Activated naive CD8-positive, alpha-beta T cell (primary cell): ENCODE results near the gene GNAT1.

ENCODE experiments used
- H3K27ac Mint-ChIP-seq: one replicate; pipeline ENCODE4 v1.8.0; 2021; ENCODE audit warnings: mixed read lengths
- H3K27me3 Mint-ChIP-seq: one replicate; pipeline ENCODE4 v1.8.0; 2021; ENCODE audit warnings: mixed read lengths
- H3K36me3 Mint-ChIP-seq: one replicate; pipeline ENCODE4 v1.8.0; 2021; ENCODE audit warnings: mixed read lengths
- H3K4me1 Mint-ChIP-seq: one replicate; pipeline ENCODE4 v1.8.0; 2021; ENCODE audit warnings: low read depth, mixed read lengths
- H3K4me3 Mint-ChIP-seq: one replicate; pipeline ENCODE4 v1.8.0; 2021; ENCODE audit warnings: mild to moderate bottlenecking, mixed read lengths
- H3K9me3 Mint-ChIP-seq: one replicate; pipeline ENCODE4 v1.8.0; 2021; ENCODE audit warnings: low read depth, mixed read lengths

Gene GNAT1

DNA sequence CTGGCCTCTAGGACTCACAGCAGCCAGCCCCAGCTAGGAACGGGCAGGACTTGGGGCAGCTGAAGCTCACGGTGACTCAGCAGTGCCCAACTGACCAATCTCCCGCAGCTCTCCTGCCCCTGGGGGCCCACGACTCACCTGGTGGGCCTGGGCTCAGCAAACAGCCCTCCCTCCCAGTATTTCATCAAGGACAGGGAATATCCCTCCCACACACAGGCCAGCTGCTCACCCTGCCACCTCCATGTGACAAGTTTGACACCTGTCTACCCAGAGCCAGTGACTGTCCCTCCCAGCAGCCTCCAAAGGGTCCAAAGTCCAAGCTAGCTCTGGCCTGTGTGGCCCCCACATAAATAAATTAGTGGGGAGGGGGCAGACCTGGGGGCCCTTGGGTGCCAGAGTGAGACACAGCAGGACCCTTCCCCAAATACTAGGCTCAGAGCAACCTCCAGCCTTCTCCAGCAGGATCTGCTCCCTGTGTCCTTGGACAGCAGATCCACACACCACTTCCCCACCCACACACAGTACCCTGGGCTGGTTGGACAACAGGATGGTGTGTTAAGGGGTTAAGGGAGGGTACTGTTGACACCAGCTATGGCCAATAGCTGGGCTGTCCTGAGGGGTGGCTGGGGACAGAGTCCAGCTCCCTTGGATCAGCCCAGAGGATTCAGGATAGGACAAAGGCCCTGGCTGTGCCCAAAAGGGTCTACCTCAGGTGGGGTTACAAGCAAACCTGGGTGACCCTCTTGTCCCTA, 4.3 kb downstream of the GNAT1 start:
- no peak overlapping the region for H3K27ac Mint-ChIP-seq
- peaks cover 15% of the 10 kb centered on the region for H3K4me1 Mint-ChIP-seq
- no peaks in the 10 kb centered on the region for H3K9me3 Mint-ChIP-seq
- H3K27me3 Mint-ChIP-seq = peaks cover 3% of the 10 kb centered on the region
- no peak overlapping the region for H3K4me3 Mint-ChIP-seq
- no peaks in the 10 kb centered on the region for H3K36me3 Mint-ChIP-seq

DNA sequence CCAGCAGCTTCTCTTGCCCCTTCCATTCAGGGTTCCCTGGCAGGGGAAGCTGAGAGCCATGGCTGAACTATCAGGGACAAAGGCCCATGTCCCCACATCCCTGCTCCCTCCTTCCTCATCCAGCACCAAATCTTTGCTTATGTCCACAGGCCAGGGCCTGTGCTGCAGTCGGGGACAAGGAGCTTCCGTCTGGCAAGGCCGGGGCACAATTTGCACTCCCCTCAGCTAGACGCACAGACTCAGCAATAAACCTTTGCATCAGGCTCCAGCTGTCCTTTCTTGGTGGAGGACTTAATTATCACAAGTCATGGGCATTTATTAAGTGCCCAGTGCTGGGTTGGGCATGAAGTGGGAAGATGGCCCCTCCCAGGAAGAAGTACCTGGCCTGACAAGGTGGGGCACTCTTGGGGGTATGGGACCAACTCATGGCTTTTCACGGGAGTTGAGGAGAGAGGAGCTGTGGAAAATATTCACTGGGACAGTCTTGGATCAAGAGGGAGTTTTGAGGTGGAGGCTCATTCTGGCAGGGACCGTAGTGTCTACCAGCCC, 4.9 kb downstream of the GNAT1 start:
- Mint-ChIP-seq H3K4me1 (peaks cover 15% of the 10 kb centered on the region), H3K4me3 (no peak overlapping the region), H3K27me3 (peaks cover 9% of the 10 kb centered on the region), H3K9me3 (no peaks in the 10 kb centered on the region), H3K27ac (no peak overlapping the region), H3K36me3 (no peaks in the 10 kb centered on the region)

DNA sequence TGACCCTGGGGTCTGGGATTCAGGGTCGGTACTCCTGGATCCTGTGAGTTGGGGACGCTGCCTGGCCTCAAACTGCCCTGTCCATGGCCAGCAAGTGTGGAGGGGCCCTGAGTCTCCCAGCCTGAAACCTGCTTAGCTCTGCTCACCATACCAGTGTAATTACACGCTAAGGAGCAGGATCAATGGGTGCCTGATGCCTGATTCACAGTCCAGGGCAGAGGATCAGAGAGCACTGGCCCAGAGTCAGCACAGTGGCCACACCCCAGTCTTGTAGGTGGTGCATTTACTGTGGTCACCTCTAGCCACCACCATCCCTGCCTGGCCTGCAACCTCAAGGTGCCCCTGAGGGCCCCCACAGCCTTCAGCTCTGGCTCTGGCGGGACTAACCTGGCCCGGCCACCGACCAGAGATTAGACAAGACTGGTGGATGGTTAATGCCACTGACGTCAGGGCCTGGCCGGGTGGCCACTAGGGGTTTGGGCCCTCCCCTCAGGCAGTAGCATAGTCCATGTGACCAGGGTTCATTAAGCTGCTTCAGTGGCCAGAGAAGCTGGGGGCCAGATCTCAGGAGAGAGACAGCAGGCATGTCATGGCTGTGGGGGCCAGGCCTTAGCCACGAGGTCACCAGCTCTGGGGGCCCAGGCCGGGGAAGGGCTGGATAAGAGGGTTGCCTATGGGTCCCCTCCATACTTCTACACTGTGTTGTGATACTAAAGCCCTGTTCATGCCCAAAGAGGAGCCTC, 10.3 kb downstream of the GNAT1 start:
- no peaks in the 10 kb centered on the region for H3K36me3 Mint-ChIP-seq

DNA sequence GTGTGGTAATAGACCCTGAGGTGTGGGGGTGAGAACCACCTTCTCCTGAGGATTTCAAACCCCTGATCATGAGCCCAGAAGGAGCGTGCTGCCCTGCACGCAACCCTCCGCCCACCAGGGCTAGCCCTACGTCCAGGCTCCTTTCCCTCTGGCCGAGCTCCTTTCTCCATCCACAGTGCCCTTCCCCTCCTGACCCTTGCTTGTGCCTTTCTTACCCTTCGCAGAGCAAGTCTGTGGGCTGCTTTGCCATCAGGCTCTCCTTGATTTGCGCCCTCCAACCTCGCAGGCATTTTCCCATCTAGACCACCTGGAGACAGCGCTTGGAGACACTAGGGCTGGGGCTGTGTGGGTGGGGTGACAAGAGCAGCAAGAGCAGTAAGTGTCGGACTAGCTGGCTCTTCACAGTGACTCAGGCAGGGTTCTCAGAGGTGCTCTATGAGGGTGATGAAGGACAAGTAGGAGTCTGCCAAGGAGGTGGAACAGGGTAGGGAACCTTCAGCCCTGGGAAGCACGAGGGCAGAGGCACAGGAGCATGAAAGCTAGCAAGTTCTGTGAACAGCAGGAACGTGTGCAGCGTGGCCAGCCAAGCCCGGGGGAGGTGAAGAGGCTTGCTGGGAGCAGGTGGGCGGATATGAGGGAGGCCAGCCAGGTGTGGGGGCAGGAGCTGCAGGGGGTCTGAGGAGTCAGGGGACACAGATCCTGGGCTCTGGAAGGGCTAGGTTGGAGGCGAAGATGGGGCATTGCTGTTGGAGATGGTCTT, 11.1 kb downstream of the GNAT1 start:
- Mint-ChIP-seq H3K27ac (no peak overlapping the region), H3K4me1 (peaks cover 2% of the 10 kb centered on the region), H3K9me3 (no peaks in the 10 kb centered on the region), H3K36me3 (no peaks in the 10 kb centered on the region), H3K4me3 (no peak overlapping the region), H3K27me3 (peaks cover 18% of the 10 kb centered on the region)

More for the DNA sequence above, 10.3 kb downstream of the GNAT1 start:
- peaks cover 18% of the 10 kb centered on the region for H3K27me3 Mint-ChIP-seq
- H3K9me3 Mint-ChIP-seq = no peaks in the 10 kb centered on the region
- H3K27ac Mint-ChIP-seq = no peak overlapping the region
- H3K4me1 Mint-ChIP-seq = peaks cover 2% of the 10 kb centered on the region
- H3K4me3 Mint-ChIP-seq = no peak overlapping the region

DNA sequence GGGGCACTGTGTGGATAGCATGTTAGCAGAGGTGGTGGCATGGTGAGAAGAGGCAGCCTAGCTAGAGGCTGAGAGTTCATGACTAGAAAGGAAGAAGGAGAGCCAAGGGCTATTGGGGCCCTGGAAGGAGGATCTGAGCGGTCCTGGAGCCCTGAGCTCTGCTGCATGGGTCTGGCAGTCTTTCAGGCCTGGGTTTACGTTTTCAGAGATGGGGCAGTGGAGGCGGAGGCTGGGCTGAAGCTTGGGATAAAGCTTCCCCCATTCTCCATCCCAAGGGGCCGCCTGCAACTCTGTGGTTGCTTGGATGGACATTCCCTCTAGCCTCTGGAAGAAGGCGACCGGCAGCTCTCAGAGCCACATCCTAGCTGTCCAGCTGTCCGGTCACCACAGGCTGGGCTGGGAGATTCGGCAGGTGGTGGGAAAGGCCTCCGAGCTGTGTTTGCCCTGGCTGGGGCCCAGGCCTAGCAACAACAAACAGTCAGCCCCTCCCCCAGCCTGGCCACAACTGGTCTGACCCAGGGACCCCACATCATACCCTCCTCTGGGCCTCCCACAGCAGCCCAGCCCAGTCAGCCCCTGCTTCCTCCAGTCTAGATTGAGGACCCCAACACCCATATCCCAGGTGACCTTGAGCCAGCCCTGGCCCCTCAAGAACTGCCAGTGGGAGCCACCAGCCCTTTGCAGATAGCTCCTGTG, 11.9 kb downstream of the GNAT1 start:
- H3K27ac Mint-ChIP-seq = no peak overlapping the region
- no peaks in the 10 kb centered on the region for H3K36me3 Mint-ChIP-seq
- H3K4me1 Mint-ChIP-seq = peaks cover 2% of the 10 kb centered on the region
- no peak overlapping the region for H3K4me3 Mint-ChIP-seq
- no peaks in the 10 kb centered on the region for H3K9me3 Mint-ChIP-seq
- H3K27me3 Mint-ChIP-seq = peaks cover 18% of the 10 kb centered on the region

DNA sequence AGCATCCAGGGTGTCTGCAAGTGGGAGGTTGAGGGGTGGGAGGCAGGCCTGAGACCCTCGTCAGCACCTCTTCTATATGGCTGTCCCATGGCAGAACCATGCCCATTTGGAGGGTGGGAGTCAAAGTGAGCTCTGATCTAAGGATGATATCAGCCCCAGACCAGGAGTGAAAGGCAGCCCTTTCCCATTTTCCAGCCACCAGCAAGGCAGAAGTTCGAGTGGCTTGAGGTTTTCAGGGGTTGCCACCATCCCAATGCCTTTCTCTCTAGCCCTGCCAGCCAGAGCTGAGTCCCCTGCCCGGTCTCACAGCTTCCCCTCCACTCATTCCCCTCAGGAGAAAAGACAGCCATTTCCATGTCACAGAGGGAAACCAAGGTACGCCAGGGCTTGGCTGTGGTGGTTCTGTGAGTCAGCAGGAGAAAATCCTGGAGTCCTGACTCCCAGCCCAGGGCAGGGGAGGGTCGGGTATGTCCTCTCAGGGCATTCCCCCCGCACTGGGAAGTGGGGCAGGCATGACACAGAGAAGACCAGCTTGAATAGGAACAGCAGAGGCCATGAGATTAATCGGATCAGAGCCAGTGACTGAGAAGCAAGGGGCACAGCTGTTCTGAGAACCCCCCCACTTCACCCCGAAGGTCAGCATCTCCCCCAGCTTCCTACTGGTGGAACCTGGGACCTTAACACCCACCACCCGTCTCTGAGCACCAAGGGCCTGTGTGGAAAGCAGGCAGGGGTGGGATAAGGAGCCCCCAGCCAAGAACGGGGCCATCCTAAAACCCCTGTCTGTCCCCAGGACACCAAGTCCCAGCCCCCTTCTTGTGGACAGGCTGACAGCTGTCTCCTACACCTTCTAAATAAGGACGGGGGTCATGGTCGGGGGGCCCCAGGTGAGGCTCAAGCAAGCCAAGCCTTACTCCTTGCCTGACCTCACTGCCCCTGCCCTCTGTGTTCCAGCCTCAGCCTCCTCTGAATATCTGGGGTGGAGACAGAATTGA, 12.7 kb downstream of the GNAT1 start:
- H3K27me3 Mint-ChIP-seq = peaks cover 18% of the 10 kb centered on the region
- no peaks in the 10 kb centered on the region for H3K36me3 Mint-ChIP-seq
- H3K9me3 Mint-ChIP-seq = no peaks in the 10 kb centered on the region
- no peak overlapping the region for H3K4me3 Mint-ChIP-seq
- peaks cover 2% of the 10 kb centered on the region for H3K4me1 Mint-ChIP-seq
- no peak overlapping the region for H3K27ac Mint-ChIP-seq

DNA sequence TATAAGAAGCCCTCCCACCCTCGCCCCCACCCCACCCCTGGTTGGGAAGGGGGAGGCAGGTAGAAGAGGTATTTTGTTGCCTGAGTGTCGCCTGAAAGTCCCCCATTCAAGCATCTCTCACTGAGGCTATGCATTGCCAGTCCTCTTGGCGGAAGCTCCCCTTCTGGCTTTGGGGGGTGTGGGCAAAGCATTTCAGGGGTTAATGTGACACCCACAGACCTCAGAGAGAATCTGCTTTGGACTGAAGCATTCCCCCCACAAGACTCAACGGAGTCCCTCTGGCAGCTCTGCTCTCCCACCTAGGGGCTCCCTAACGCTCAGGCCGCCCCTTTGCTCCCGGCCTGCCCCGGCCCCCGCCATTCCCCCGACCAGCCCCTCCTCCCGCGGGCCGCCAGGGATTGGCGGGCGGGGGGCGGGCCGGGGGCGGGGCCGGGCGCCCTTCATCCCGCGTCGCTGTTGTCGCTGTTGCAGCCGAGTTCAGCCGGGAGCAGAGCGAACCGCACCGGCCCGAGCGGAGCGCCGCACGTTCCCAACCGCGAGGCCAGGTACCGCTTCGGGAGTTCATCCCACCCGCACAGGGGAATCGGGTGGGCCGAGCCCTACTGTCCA, 13.5 kb downstream of the GNAT1 start, which contains the start of gene SLC38A3:
TSS of gene SLC38A3 (plus strand) at position 468 of the 609 bp plus-strand sequence. CDS start 8,929 bp downstream, outside the sequence.
- H3K9me3 Mint-ChIP-seq = no peaks in the 10 kb centered on the region
- H3K36me3 Mint-ChIP-seq = no peaks in the 10 kb centered on the region
- peaks cover 2% of the 10 kb centered on the region for H3K4me1 Mint-ChIP-seq
- no peak within 1 kb of the TSS for H3K27ac Mint-ChIP-seq
- peak within 1 kb of the TSS; percentile 32 for H3K4me3 Mint-ChIP-seq
- peaks cover 17% of the 10 kb centered on the region for H3K27me3 Mint-ChIP-seq

DNA sequence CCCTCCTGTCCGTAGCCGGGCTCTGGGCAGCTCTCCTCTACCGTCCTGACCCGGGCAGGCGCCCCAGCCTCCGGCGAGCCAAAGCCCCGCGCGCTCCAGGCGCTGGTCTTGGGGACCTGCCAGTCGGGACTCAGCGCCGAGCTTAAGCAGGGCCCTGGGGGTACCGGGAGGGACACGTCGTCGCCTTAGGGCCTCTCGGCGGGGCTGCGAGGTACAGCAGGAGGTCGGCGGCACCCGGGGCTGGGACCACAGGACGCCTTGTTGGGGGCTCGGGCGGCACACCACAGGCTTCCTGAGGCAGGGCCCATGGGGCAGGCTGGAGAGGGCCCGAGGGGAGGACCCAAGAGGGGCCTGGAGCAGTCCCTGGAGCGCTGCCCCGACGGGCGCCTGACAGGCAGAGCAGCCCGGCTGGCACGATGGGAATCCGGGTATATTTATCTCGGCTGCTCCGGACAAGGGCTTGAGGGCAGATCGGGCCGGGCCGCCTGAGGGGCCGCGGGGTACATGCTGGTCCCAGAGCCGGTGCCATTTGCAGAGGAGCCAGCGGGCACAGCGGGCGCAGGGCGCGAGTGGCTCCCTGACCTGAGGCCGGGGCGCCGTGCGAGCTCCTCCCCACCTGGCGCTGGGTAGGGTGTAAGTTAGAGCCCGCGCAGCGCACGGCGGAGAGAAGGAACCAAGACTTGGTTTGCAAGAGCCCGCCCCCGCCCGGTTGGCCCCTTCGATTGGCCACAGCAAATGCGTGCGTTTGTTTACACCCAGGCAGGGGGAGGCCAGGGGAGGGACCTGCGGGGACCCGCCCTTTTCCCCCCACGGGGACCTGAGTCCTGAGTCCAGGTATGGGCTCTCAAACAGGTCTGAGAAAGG, 14.2 kb downstream of the GNAT1 start:
- Mint-ChIP-seq H3K9me3 (no peaks in the 10 kb centered on the region), H3K27me3 (peaks cover 15% of the 10 kb centered on the region), H3K4me3 (peak overlapping the region; percentile 32), H3K4me1 (peaks cover 2% of the 10 kb centered on the region), H3K36me3 (no peaks in the 10 kb centered on the region), H3K27ac (no peak overlapping the region)

DNA sequence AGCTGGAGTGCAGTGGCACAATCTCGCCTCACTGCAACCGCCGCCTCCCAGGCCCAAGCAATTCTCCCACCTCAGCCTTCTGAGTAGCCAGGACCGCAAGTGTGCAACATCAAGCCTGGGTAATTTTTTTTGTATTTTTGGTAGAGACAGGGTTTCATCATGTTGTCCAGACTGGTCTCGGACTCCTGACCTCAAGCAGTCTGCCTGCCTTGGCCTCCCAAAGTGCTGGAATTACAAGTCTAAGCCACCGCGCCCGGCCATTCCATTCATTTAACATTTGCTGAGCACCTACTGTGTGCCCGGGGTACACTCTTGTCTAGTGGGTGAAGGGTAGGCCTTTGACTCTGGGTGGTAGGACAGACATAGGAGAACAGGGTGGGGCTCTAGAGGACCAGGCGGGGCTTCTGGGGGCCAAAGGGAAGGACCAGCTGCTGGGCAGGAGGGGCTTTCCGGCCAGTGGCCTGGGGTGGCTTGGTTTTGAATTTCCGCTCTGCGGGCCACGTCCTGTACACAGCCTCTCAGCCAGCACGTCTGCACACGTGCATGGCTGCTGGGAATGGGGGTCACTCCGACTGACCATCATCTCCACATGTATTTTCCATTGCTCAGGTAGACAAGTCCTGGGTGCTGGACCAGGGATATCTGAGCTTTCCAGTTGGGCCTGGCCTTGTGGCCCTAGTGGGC, 16.1 kb downstream of the GNAT1 start:
- H3K9me3 Mint-ChIP-seq = no peaks in the 10 kb centered on the region
- H3K27me3 Mint-ChIP-seq = peaks cover 6% of the 10 kb centered on the region
- no peaks in the 10 kb centered on the region for H3K36me3 Mint-ChIP-seq
- no peak overlapping the region for H3K4me3 Mint-ChIP-seq
- peaks cover 2% of the 10 kb centered on the region for H3K4me1 Mint-ChIP-seq
- H3K27ac Mint-ChIP-seq = no peak overlapping the region

DNA sequence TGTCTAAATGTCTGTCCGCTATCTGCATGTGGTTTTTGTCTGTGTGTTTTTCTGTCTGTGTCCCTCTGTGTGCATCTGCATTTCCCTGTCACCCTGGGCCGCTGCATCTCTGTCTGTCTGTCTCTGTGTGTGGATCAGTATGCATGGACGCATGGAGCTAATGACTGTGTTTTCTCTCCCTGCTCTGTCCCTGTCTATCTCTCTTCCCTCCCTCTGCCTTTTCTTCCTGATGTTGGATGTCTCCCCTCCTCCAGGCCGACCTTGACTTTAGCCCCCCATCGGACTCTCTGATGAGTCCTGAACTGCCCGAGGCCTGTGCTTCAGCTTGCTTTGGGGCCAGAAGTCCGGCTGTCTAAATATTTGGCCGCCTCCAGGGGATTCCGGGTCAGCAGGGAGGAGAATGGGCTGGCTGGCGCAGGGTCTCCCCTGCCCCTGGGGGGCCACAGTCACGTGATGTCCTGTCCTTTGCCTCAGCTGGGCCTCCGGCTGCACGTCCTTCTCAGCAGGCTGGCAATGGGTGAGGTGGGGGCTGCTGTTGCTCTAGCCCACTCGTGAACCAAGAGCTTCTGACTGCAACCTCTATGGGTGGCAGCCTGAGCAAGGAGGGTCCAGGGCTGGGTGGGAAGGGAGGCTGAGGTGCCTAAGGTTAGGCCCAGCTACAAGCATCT, 17.4 kb downstream of the GNAT1 start:
- Mint-ChIP-seq H3K36me3 (no peaks in the 10 kb centered on the region), H3K27ac (no peak overlapping the region), H3K9me3 (no peaks in the 10 kb centered on the region), H3K4me1 (peaks cover 2% of the 10 kb centered on the region), H3K27me3 (no peaks in the 10 kb centered on the region), H3K4me3 (no peak overlapping the region)

DNA sequence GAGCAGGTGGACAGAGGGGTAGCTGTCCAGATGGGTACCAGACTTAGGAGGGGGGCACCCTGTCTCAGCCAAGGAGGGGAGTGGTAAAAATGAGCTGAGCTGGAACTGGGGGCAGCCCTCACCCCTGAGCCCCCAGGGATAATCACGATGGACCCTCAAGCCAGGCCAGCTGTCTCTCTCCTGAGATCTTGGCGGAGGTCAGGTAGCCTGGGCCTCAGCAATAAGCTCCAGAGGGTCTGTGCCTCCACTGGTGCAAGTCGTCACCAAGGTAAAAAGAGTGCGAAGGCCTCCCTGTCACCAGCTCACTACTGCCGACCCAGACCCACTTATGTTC, 18.7 kb downstream of the GNAT1 start:
- H3K9me3 Mint-ChIP-seq = no peaks in the 10 kb centered on the region
- no peaks in the 10 kb centered on the region for H3K36me3 Mint-ChIP-seq
- no peaks in the 10 kb centered on the region for H3K4me1 Mint-ChIP-seq
- H3K27me3 Mint-ChIP-seq = no peaks in the 10 kb centered on the region
- H3K4me3 Mint-ChIP-seq = no peak overlapping the region
- no peak overlapping the region for H3K27ac Mint-ChIP-seq
